Kasumi-1 (cell line): ENCODE measurements around the gene GATD1.
"Not testable (repeated sequence)": the region's sequence is repeated elsewhere in the genome, so short reads cannot be mapped to it uniquely, and the experiment has no call there.

ENCODE experiments used
- DNase-seq, 2 experiments: peaks; one replicate each; lab custom pipeline; 2025; lab: John Stamatoyannopoulos, UW

GATD1 gene

DNA sequence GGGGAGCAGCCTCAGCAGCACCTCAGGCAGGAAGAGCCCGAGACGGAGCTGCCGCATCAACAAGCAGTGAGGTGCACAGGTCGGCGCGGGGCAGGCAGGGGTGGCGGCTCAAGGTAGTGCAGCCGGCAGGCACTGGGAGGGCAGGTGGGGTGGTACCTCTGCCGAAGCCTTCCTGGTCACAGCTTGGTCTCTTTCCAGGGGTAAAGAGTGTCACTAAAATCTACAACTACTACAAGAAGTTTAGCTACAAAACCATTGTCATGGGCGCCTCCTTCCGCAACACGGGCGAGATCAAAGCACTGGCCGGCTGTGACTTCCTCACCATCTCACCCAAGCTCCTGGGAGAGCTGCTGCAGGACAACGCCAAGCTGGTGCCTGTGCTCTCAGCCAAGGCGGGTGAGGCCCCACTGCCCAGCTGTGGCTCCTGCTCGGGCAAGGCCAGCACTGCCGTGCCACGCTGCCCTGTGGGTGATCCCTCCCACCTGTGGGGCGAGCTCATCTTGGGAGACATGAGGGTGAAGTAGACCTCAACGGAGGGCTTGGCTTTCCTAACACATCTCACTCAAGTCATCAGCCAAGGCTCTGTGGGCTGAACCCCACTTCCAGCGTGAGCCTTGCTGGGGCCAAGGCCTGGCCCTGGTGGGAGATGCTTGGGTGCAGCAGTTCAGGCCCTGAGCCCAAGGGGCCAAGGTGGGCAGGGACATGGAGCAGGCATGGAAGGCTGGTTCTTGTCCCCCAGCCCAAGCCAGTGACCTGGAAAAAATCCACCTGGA lies 13.6 kb downstream of the GATD1 start:
- DNase-seq, result no peak

- no peak for DNase-seq
Measured at GRCh38 chr11:763073-763463, 14.2 kb downstream of the GATD1 start.

DNA sequence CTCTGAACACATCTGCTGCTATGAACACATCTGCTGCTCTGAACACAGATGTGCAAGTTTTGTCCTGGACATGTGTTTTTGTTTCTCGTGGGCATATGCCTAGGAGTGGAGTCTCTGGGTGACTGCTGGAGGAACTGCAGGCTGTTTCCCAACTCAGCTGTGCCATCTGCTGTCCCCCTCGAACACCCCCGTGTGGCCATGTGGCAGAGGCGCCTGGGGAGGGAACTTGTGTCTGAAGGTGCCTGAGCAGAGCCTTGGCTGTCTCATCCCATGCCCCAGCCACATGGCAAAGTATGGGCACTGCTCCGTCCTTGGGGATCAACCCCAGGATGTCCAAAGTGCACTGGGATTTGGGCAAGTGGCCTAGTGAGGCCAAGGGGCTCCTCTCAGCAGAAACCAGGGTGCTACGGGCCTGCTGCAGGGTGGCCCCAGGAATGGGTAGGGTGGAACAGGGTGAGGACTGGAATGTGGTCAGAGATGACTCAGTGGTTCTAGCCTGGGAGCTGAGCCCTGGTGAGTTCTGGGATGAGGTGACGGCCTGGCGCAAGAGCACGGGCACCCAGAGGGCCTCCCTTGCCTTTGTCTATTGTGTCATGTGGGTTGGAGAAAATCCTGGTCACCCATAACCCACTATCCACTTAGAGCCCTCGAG lies 14.7 kb downstream of the GATD1 start:
- peak; percentile 89 to 92 for DNase-seq

DNA sequence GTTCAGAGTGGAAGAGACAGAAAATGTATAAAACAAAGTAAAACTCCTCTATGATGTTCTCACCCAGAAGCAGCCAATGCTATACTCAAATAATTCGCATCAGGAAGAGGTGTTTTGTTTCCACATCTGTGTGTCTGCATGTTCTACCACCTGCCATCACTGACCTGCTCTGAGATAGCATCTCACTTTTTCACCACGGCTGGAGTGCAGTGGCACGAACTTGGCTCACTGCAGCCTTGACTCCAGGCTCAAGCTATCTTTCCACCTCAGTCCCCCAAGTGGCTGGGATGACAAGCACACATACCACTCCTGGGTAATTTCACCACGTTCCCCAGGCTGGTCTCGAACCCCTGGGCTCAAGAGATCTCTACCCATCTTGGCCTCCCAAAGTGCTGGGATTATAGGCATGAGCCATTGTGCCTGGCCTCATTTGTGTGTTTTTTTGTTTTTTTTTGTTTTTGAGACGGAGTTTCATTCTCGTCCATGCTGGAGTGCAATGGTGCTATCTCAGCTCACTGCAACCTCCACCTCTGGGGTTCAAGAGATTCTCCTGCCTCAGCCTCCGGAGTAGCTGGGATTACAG lies 15.7 kb downstream of the GATD1 start:
- DNase-seq, result no peak

DNA sequence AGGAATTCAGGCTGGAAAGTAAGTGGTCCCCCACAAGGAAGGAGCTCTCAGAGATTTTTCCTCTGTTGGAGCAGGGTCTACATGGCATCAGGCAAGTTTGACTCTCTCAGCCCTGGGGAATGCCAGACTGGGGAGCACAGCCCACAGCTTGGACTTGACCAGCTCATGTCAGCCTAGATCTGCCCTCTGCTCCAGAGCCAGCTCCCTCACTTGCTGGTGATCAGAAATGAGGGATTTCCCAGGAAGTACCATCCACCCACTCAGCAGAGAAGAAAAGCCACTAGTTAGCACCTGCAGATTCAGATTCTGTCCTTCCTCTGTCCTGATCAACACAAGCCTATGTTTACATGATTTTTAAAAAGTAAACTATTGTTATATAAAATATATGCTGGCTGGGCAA lies 17.1 kb downstream of the GATD1 start:
- no peak for DNase-seq

GRCh38 chr11:749731-750130 lies 27.6 kb downstream of the GATD1 start:
- DNase-seq, result no peak

DNA sequence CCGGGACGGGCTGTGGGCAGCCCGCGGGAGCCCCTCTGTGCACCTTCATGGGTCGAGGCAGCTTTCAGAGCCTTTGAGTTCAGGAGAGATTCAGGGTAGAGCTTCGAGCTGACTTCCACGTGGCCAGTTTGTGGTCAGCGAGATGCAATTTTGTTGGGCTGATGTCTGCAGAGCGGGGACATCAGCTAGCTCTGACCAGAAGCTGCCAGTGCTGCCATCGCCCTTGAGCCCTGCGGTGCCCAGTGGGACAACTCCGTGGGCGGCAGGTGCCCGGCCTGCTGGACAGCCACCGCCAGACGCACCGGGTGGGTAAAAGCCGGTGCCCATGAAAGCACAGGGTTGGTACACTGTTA lies 29.3 kb downstream of the GATD1 start:
- no peak for DNase-seq

- peak; percentile 93 to 94 for DNase-seq
Measured at GRCh38 chr11:747158-748006, 29.9 kb downstream of the GATD1 start, which contains the start of gene TALDO1. Gene TALDO1 (plus strand): TSS chr11:747464. CDS start chr11:747482, 18 bp downstream.

DNA sequence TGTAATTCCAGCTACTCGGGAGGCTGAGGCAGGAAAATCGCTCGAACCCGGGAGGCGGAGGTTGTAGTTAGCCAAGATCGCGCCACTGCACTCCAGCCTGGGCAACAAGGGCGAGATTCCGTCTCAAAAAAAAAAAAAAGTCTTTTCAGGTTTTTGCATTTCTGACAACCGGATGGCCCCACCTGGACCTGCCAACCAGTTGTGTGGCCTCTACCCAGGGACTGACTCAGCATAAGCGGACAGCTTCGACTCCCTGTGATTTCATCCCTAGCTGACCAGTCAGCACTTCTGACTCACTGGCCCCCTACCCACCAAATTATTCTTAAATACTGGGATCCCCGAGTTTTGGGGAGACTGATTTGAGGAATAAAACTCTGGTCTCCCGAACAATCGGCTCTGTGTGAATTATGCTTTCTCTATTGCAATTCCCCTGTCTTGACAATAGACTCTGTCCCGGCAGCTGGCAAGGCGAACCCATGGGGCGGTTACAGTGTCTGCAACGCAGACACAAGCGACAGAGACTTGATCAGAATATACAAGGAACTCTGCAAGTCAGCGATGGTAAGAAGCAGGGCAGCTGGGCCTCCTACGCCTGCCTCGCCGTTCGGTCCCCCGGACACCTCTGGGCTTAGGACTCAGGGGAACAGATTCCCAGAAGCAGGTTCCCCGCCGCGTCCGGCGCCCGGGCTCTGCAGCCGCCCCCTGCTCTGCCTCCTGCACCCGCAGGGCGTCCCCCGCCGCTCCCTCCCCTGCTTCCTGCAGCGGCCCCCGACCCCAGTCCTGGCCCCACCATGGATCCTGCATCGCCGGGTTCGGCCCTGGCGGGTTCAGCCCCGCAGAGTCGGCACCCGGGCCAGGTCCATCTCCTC lies 30.8 kb downstream of the GATD1 start:
- peak; percentile 50 to 61 for DNase-seq

DNA sequence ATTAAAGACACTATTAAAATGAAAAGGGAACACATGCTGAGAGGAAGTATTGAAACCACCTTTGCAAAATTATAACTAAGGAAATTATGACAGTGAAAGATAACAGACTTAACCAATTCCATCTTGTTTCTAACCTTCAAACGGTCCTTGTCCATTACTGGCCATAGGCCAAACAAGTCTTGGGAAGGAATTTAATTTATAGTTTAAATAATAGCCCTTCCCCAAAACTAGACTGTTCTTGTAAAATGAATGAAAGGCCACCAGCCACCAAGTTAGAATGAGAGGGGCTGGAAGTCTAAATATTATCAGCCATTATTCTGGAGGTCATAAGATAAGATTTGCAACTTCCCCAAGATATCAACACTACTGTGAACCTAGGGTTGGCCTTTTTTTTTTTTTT lies 31.9 kb downstream of the GATD1 start:
- DNase-seq, result no peak

- DNase-seq, result no peak
Measured at GRCh38 chr11:742571-743201, 34.6 kb downstream of the GATD1 start.

DNA sequence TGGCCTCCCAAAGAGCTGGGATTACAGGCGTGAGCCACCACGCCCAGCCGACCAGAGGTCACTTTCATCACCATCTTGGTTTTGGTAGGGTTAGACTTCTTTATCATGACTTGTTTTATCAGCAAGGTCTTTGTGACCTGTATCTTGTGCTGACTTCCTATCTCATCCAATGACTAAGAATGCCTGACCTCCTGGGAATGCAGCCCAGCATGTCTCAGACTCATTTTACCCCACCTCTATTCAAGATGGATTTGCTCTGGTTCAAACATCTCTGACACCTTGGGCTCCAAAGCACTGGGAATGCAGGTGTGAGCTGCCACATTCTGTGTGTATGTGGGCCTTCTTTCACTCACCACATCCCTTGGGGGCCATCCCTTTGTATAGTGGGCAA lies 35.1 kb downstream of the GATD1 start:
- no peak for DNase-seq

- DNase-seq, result not testable (repeated sequence)
Measured at GRCh38 chr11:737899-738298, 39.4 kb downstream of the GATD1 start.

- peak in 1 of 2 experiments; percentile 28 for DNase-seq
Measured at GRCh38 chr11:737366-737765, 39.9 kb downstream of the GATD1 start.

GRCh38 chr11:734541-734940 lies 42.7 kb downstream of the GATD1 start:
- not testable (repeated sequence) for DNase-seq

- no peak for DNase-seq
Measured at GRCh38 chr11:733072-733471, 44.2 kb downstream of the GATD1 start.

DNA sequence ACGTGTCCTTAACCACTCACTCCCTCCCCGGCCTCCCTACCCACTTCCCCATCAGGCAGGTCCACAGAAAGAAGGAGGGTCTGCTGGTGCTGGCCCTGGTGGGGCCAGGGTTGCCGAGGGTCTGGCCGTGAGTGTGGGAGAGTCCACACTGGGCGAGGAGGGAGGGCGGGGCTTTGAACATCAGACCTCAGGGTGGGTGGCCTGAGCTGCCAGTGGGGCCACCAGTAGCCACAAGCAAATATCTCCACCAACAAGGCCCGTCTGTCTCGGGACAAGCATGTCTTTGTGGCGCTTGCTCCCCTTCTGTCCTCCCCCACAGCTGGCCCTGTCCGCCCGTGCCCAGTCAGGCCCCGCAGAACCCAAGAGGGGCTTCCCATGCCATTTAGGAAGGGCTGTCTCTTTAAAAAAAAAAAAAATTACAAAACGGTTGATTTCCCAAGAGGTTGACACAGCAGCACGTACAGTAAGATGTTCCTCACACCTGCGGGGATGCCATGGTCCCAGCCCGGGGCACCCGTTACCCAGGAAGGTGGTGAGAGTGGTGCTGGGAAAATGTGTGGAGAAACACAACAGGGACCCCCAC lies 47.7 kb downstream of the GATD1 start:
- DNase-seq, result no peak

DNA sequence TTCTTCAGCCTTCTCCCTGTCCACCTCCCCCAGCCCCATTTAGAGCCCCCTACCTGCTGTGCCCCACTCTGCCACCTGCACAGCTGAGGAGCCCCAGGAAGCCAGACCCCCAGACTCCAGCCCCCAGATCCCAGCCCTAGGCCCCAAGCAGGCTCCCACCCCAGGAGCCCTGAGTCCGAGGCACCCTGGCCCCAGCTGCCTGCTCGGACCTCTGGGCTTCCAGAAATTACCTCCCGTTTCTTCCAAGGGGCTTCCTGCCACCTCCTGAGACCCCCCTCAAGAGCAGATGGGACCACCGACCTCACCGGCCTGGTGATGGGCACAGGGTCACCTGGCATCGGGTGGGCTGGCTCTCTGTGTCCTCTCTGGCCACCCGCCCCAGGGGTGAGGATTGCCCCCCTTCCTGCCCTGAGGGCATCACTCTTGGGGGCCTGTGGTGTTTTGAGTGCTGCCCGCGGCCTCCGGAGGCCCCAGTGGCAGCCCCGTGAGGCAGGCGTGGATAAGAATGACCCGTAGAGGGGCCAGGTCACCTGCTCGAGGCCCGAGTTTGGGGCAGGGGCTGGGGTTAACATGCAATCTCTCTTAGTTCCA lies 48.3 kb downstream of the GATD1 start:
- DNase-seq, result no peak

- peak; percentile 42 to 63 for DNase-seq
Measured at GRCh38 chr11:727859-728748, 49.2 kb downstream of the GATD1 start.
